ENCODE results near the gene ABHD2. TPM values are rescaled to one million over a fixed set of nuclear protein-coding genes. Genes with fewer than 3 reads are reported as not detected.

The ABHD2 gene
- total and polyA plus RNA-seq, 8 donors, result 7.9 to 151 (median 117) TPM

- Histone ChIP-seq H3K27ac (peak overlapping the region; percentile 51 to 95 (median 78)), H3K4me3 (no peak overlapping the region), H3K27me3 (no peaks in the 10 kb centered on the region), H3K9me3 (no peaks in the 10 kb centered on the region), H3K4me1 (peaks cover 77 to 96% (median 93%) of the 10 kb centered on the region in 3 donors), H3K36me3 (peaks cover 0 to 5% (median 0%) of the 10 kb centered on the region in 3 donors)
- 74 to 79% methylated on average over 6 of the region's 6 CpGs for WGBS, 2 donors
- intact Hi-C loops (cut with DNase I), result loop anchor here in 1 of 3 donors (10.0 kb wide), 1 partner anchor 61 kb away; no protein-coding TSS in a partner anchor
- FAIRE-seq (no peak), DNase-seq (no peak), ATAC-seq (no peak)
- TF ChIP-seq CTCF (IDR thresholded peaks at IDR 0.05), result no peak
Measured at GRCh38 chr15:89126009-89126408, 37.8 kb downstream of the ABHD2 start.

GRCh38 chr15:89127054-89127702 is 38.9 kb downstream of the ABHD2 start:
- WGBS, 2 donors, result 58 to 59% methylated on average over 3 of the region's 3 CpGs
- peaks cover 72 to 94% (median 91%) of the 10 kb centered on the region in 3 donors for H3K4me1 ChIP-seq
- no peaks in the 10 kb centered on the region for H3K27me3 ChIP-seq
- DNase-seq (peak in 1 of 6 donors; percentile 60), FAIRE-seq (no peak), ATAC-seq (peak in 3 of 4 donors; percentile 5 to 30 (median 18))
- no peak for TF ChIP-seq CTCF (IDR thresholded peaks at IDR 0.05)
- H3K36me3 ChIP-seq, result peaks cover 0 to 5% (median 0%) of the 10 kb centered on the region in 3 donors
- intact Hi-C loops (cut with DNase I), result loop anchor here in 1 of 3 donors (10.0 kb wide), 1 partner anchor 62 kb away; no protein-coding TSS in a partner anchor
- no peak overlapping the region for H3K4me3 ChIP-seq
- peak overlapping the region; percentile 29 to 95 (median 72) for H3K27ac ChIP-seq
- H3K9me3 ChIP-seq, result no peaks in the 10 kb centered on the region

- Histone ChIP-seq H3K9me3 (no peaks in the 10 kb centered on the region), H3K36me3 (peaks cover 0 to 5% (median 0%) of the 10 kb centered on the region in 3 donors), H3K27me3 (no peaks in the 10 kb centered on the region), H3K4me3 (no peak overlapping the region), H3K4me1 (peaks cover 78 to 96% (median 91%) of the 10 kb centered on the region in 3 donors), H3K27ac (peak overlapping the region; percentile 23 to 95 (median 66))
- no peak for TF ChIP-seq CTCF (IDR thresholded peaks at IDR 0.05)
- peak in 2 of 4 donors; percentile 11 to 42 for ATAC-seq
- DNase-seq, result peak in 1 of 6 donors; percentile 52
- WGBS, 2 donors, result 61 to 63% methylated on average over 6 of the region's 6 CpGs
- no peak for FAIRE-seq
- intact Hi-C loops (cut with DNase I), result loop anchor here in 1 of 3 donors (10.0 kb wide), 1 partner anchor 64 kb away; no protein-coding TSS in a partner anchor
Measured at GRCh38 chr15:89128320-89129122, 40.3 kb downstream of the ABHD2 start.

- TF ChIP-seq CTCF (IDR thresholded peaks at IDR 0.05), result peak in 3 of 4 donors; percentile 26 to 51 (median 49)
- 40 to 49% methylated on average over 3 of the region's 3 CpGs for WGBS, 2 donors
- peak overlapping the region; percentile 23 to 95 (median 66) for H3K27ac ChIP-seq
- no peaks in the 10 kb centered on the region for H3K9me3 ChIP-seq
- ATAC-seq (peak in 3 of 4 donors; percentile 27 to 31 (median 27)), DNase-seq (peak in 3 of 6 donors; percentile 62 to 75 (median 62)), FAIRE-seq (no peak)
- peaks cover 72 to 90% (median 85%) of the 10 kb centered on the region in 3 donors for H3K4me1 ChIP-seq
- H3K27me3 ChIP-seq, result no peaks in the 10 kb centered on the region
- intact Hi-C loops (cut with DNase I), result loop anchor here in 1 of 3 donors (10.0 kb wide), 1 partner anchor 64 kb away; no protein-coding TSS in a partner anchor
- peaks cover 0 to 5% (median 0%) of the 10 kb centered on the region in 3 donors for H3K36me3 ChIP-seq
- H3K4me3 ChIP-seq, result no peak overlapping the region
Measured at GRCh38 chr15:89129123-89129815, 41.0 kb downstream of the ABHD2 start.
